Thyroid gland (tissue), 4 donors: ENCODE measurements around the gene DRC3.

Source experiments
- POLR2A ChIP-seq, 2 donors: fragments of 450-650 bp; IDR thresholded peaks; one replicate each; pipeline ENCODE4 v1.6.1; 2017; ENCODE audit warnings: antibody characterized with exemption in 2 of 2, mild to moderate bottlenecking in 2 of 2, moderate library complexity in 1 of 2
- TF ChIP-seq, protein P1 (sequence below), 6 experiments: fragments of 200-600 bp in 3 of 6; fragments of 450-650 bp in 3 of 6; sonication (generic) in 3 of 6; IDR thresholded peaks; one replicate each; pipeline ENCODE4 v1.5.1; 2016 to 2019; ENCODE audit warnings: antibody characterized with exemption in 6 of 6, mild to moderate bottlenecking in 2 of 6, inconsistent platforms in 1 of 6, moderate library complexity in 1 of 6

DNA sequence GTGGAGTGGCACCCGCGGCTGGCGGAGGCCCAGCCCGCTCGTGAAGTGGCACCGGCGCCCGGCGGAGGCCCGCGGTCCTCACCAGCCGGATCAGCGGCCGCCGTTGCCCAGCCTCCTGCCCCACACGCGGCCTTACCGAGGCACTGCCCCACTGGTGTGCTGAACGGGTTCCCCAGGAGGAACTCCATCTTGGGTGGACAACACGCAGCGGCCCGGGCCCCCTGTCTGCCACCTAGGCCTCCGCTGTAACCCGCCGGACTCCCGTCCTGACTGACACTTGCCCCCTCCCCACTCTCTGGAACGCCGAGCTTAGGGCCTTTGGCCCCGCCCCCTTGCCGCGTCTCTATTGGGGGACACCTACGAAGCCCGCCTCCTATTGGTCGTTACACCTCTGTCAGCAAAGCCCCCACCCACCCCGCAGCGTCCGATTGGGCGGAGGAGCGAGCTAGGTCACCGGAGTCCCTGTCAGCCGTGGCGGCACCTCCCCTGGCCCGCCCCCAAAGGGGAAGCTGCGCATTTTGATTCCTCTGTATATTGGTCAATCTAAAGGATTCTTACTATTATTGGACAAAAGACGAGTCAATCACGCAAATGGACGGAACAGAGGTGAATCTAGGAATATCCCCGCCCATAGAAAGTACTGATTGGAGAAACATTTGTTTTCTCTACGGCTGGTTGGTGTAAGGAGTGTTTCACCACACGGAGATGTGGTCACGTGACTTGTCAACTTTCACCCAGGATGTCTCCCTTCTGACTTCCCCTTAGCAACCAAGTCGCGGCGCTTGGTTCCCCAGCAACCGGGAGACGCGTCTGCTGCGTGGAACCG, at the start of gene DRC3, which contains the start of gene TOM1L2:
- TF ChIP-seq, protein P1, sequence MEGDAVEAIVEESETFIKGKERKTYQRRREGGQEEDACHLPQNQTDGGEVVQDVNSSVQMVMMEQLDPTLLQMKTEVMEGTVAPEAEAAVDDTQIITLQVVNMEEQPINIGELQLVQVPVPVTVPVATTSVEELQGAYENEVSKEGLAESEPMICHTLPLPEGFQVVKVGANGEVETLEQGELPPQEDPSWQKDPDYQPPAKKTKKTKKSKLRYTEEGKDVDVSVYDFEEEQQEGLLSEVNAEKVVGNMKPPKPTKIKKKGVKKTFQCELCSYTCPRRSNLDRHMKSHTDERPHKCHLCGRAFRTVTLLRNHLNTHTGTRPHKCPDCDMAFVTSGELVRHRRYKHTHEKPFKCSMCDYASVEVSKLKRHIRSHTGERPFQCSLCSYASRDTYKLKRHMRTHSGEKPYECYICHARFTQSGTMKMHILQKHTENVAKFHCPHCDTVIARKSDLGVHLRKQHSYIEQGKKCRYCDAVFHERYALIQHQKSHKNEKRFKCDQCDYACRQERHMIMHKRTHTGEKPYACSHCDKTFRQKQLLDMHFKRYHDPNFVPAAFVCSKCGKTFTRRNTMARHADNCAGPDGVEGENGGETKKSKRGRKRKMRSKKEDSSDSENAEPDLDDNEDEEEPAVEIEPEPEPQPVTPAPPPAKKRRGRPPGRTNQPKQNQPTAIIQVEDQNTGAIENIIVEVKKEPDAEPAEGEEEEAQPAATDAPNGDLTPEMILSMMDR (IDR thresholded peaks at IDR 0.05) = peak in 3 of 6 experiments; percentile 6 to 29 (median 21)
- TF ChIP-seq POLR2A (IDR thresholded peaks at IDR 0.05) = peak; percentile 92 to 94
